ENCODE measurements around the gene BAIAP3.

GRCh38 chr16:1380195-1380594 lies 46.8 kb downstream of the BAIAP3 start:
- TF ChIP-seq POLR2AphosphoS5 (IDR thresholded peaks at IDR 0.05) (no peak), CTCF (IDR thresholded peaks at IDR 0.05) (no peak)
